Right ventricle myocardium superior (tissue), 1 donor: ENCODE results near the gene CRACDL. TPM values are rescaled to one million over a fixed set of nuclear protein-coding genes. Genes with fewer than 3 reads are reported as not detected.
A peak's percentile ranks its signal among the peaks of the same experiment; 100 is the strongest.

ENCODE experiments used
- ATAC-seq: fragments of 200-7000 bp; cut with Tn5 transposase; one replicate; pipeline ENCODE4 v1.9.1; 2020; ENCODE audit warnings: mild to moderate bottlenecking; ENCODE audit not compliant: poor library complexity
- DNase-seq: peaks from one replicate; pipeline ENCODE4 v3.0.0-alpha.2; 2020
- intact Hi-C: fragments of 100-400 bp; cut with DNase I; formaldehyde crosslinking; loops from one replicate; pipeline ENCODE4 v1.11.2; 2022
- total RNA-seq: library from RNA; stranded (reverse); fragmentation: NEBNext Ultra II Directional; extraction: Animal tissue kit (Norgen Biotek cat#: 25700); gene quantifications from one replicate; pipeline ENCODE4 v1.2.1, GENCODE V29; 2021
- donor health status: DM: no; HTN: yes; CAD: no; lungs with severe emphysema.

Gene CRACDL
- total RNA-seq, 1 donor from 2014 or later = 4.4 TPM

- ATAC-seq (no peak), DNase-seq (no peak)
- intact Hi-C loops = no loop called here
These were observed 158.9 kb downstream of the CRACDL start for GRCh38 chr2:98777076-98777475.

GRCh38 chr2:98776136-98776535, 159.9 kb downstream of the CRACDL start:
- DNase-seq (no peak), ATAC-seq (no peak)
- intact Hi-C loops = no loop called here

- ATAC-seq (no peak), DNase-seq (no peak)
- intact Hi-C loops = no loop called here
These were observed 160.7 kb downstream of the CRACDL start for GRCh38 chr2:98775146-98775986.

- intact Hi-C loops = no loop called here
- ATAC-seq = no peak
- DNase-seq = no peak
These were observed 162.1 kb downstream of the CRACDL start for GRCh38 chr2:98773907-98774306.

GRCh38 chr2:98773169-98773568, 162.9 kb downstream of the CRACDL start:
- no peak for ATAC-seq
- intact Hi-C loops = no loop called here

GRCh38 chr2:98772536-98772935, 163.5 kb downstream of the CRACDL start:
- intact Hi-C loops = no loop called here
- no peak for DNase-seq
- peak; percentile 35 for ATAC-seq

More at GRCh38 chr2:98773169-98773568, 162.9 kb downstream of the CRACDL start:
- no peak for DNase-seq

GRCh38 chr2:98771721-98772524, 164.1 kb downstream of the CRACDL start:
- intact Hi-C loops = no loop called here
- ATAC-seq (peak; percentile 64), DNase-seq (no peak)

- DNase-seq (no peak), ATAC-seq (no peak)
- intact Hi-C loops = no loop called here
These were observed 164.8 kb downstream of the CRACDL start for GRCh38 chr2:98771264-98771663.

- DNase-seq = no peak
- intact Hi-C loops = no loop called here
- ATAC-seq = no peak
These were observed 166.2 kb downstream of the CRACDL start for GRCh38 chr2:98769784-98770183.

GRCh38 chr2:98769114-98769476, 166.9 kb downstream of the CRACDL start:
- DNase-seq = no peak
- ATAC-seq = no peak
- intact Hi-C loops = no loop called here

- intact Hi-C loops = no loop called here
- peak; percentile 40 for ATAC-seq
These were observed 167.5 kb downstream of the CRACDL start for GRCh38 chr2:98768384-98769113.

GRCh38 chr2:98764499-98764898, 171.5 kb downstream of the CRACDL start:
- ATAC-seq (peak; percentile 33), DNase-seq (no peak)
- intact Hi-C loops = no loop called here

More at GRCh38 chr2:98768384-98769113, 167.5 kb downstream of the CRACDL start:
- DNase-seq = no peak

GRCh38 chr2:98763209-98763951, 172.6 kb downstream of the CRACDL start:
- intact Hi-C loops = no loop called here

GRCh38 chr2:98761909-98762308, 174.1 kb downstream of the CRACDL start:
- ATAC-seq (no peak), DNase-seq (no peak)
- intact Hi-C loops = no loop called here

More at GRCh38 chr2:98763209-98763951, 172.6 kb downstream of the CRACDL start:
- no peak for ATAC-seq
- DNase-seq = no peak

GRCh38 chr2:98761267-98761781, 174.7 kb downstream of the CRACDL start:
- intact Hi-C loops = no loop called here
- DNase-seq (no peak), ATAC-seq (no peak)

- DNase-seq = no peak
- ATAC-seq = no peak
- intact Hi-C loops = no loop called here
These were observed 176.0 kb downstream of the CRACDL start for GRCh38 chr2:98759827-98760625.

- intact Hi-C loops = no loop called here
- no peak for ATAC-seq
- no peak for DNase-seq
These were observed 176.7 kb downstream of the CRACDL start for GRCh38 chr2:98759338-98759737.
